NCI-H2196 treated with DMSO at 0.1 percent for 48 hours (cell line): ENCODE measurements around the gene SPOP.
"Not testable (repeated sequence)": the region's sequence is repeated elsewhere in the genome, so short reads cannot be mapped to it uniquely, and the experiment has no call there.

Source experiments
- DNase-seq: peaks from one replicate; lab custom pipeline; 2025; ENCODE audit not compliant: unreplicated experiment; lab: John Stamatoyannopoulos, UW

SPOP gene

GRCh38 chr17:49696233-49696761 lies 18.4 kb upstream of the SPOP start:
- no peak for DNase-seq

DNA sequence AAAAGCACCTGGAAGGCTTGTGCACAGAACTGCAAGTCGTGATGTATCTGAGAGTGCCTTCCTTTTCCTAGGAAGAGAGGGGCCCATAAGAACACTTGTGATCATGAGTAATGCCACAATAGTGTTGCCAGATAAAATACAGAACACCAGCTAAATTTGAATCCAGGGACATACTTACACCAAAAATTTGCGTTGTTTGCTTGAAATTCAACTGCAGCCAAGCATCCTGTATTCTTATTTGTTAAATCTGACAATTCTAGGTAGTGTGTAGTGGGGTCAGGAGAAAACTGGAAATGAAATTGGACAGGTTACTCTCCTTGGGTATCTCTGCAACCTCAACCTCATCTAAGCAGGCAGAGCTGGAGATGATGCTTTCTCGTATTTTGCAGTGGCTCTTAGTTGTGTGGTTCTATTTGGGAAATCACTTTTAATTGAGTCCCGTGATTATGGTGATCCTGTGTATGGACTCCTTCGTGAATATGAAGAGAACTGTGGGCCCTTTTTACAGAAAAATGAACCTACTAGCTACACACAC lies 17.9 kb upstream of the SPOP start:
- DNase-seq, result no peak

DNA sequence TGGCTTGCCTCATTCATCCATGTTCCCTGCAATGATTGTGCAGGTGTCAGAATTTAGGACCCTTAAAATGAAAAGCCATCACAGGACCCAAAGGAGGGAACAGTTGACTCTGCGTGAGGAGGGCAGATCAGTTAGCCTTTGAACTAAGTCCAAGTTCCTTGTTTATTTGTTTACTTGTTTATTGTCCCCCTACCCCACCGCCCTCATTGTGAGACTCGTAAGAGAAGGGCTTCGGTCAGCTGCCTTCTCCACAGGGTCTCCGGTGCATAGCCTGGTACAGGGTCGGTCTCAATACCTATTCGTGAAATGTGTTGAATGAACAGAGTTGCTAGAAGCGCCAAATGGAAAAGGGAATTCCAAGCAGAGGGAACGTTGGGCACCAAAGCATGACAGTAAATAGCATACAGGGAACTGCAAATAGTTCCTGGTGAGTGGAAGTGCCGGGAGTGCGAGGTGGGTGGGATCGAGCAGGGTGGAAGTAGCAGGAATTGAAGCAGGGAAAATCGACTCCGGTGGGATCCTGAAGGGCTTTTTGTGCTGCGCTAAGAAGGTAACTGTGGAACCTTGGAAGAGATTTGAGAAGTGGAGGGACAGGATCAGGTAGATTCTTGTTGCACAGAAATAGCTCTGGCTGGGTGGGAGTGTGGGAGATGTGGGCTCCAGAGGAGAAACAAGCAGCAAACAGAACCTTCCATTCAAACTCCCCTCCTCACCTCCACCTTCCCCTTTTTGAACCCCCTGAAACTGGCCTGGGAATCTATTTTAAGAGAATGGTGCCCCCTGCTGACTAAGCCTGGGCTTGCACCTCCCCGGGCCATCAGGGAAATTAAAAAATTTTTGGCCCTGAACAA lies 17.2 kb upstream of the SPOP start:
- peak; percentile 46 for DNase-seq

DNA sequence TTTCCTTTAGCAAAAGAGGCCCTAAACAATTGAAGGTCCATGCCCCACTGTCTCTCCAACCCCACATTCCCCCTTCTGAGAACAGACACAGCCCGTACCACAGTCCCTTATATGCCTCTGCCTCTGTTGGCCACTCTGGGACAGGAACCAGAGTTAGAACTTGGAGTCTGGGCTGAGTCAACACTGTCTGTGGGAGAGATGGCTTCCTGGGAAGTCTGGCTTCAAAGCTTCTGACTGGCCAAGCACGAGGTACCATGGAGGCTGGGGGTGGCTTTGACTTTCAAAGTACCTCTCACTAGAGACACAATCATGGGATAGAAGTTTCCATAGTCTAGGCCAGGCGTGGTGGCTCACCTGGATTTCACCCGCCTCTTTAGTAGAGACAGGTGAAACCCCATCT lies 14.9 kb upstream of the SPOP start:
- DNase-seq, result no peak

DNA sequence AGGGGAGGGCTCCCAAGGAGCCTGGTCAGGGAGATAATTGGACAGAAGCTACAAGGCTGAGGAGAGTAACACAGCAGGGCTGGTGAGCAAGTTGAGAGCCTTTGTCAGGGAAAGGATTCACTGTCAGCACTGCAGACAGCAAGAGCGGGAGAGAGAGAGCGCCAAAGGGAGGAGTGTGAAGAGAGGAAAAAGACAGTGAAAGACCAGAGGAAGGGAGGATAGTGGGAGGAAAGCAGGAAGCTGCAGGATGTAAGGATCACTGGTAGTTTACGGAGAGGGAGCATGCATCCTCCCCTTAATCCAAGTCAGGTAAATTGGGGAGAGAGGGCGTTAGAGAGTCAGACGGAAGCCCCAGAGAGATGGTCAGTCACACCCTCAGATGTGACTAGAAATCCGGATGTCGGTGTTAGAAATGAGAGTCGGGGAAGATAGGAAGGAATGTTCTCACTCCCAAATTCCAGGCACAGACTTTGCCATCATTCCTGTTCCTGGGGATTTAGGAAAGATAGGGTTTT lies 13.8 kb upstream of the SPOP start:
- DNase-seq, result no peak

- DNase-seq, result no peak
Observed at GRCh38 chr17:49691086-49691676, 13.3 kb upstream of the SPOP start.

DNA sequence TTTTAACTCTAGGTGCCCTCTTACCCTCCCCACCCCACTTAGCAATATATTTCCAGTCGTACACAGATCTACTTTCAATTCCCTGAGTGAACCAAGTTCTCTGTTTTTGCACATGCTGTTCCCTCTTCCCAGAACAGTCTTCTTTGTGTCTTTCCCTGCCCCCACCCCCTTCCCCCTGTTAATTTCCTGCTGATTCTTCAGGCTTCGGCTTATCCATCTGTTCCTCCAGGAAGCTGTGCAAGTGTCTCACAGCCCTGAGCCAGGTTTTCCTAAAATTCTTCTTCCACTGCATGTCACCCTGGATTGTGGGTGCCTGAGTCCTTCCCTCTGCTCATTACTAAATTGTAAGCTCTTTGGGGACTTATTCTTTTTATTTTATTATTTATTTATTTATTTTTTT lies 12.4 kb upstream of the SPOP start:
- DNase-seq, result no peak

DNA sequence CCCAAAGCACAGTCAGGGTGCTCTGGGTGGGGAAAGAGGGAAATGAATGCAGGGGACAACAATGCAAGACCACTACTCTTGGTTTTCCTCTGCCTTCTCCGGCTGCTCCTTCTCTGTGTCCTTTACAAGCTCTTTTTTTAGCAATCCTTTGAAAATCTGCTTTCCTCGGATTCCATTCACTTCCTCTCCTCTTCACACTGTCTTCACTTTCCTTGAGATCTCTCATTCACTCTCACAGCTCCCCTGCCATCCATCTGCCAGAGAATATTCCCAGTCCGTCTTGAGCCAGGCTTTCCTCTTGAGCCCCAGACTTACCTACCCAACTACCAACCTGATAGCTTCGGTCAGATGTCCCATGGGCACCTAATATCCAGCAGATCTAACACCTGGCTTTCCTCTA lies 11.0 kb upstream of the SPOP start:
- no peak for DNase-seq

DNA sequence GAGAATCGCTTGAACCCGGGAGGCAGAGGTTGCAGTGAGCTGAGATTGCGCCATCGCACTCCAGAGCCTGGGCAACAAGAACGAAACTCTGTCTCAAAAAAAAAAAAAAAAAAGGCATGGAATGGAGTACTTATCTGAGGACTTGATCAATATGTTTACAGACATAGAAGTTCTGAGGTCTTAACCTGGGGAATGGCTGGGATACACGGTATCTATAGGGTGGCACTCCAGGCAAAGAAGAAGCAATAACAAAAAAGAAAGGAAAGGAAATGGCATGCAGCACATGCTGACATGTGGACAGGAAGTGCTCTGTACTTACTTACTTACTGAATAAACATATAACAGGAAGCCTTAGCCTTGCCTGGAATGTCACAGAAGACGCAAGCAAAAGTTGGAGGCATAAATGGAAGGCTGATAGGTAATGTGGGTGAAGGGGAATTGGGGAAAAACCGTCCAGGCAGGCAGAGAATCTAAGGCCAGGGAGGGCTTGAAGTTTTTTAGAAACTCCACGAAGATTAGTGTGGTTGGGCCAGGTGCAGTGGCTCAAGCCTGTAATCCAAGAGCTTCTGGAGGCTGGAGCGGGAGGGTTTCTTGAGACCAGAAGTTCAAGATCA lies 10.1 kb upstream of the SPOP start:
- no peak for DNase-seq

GRCh38 chr17:49681106-49681979 lies 3.4 kb upstream of the SPOP start:
- no peak for DNase-seq

DNA sequence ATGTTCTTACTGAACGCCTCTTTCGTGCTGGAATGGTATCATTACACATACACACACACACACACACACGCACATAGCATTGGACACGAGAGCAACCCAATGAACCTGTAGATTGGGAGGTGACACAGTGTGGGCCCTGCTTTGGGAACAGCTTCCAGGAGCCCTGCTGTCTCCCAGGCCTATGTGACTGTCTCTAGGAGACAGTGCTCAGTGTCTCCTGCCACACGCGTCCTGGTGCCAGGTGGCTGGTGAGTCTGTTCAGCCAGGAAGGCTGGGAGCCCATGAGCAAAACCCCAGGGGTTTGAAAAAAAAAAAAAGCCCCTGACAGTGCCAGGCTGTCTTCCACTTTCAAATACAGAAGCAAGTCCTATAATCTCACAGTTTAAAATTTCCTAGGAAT lies 2.4 kb upstream of the SPOP start:
- no peak for DNase-seq

GRCh38 chr17:49677134-49677932 lies 564 bp downstream of the SPOP start:
- peak; percentile 72 for DNase-seq

DNA sequence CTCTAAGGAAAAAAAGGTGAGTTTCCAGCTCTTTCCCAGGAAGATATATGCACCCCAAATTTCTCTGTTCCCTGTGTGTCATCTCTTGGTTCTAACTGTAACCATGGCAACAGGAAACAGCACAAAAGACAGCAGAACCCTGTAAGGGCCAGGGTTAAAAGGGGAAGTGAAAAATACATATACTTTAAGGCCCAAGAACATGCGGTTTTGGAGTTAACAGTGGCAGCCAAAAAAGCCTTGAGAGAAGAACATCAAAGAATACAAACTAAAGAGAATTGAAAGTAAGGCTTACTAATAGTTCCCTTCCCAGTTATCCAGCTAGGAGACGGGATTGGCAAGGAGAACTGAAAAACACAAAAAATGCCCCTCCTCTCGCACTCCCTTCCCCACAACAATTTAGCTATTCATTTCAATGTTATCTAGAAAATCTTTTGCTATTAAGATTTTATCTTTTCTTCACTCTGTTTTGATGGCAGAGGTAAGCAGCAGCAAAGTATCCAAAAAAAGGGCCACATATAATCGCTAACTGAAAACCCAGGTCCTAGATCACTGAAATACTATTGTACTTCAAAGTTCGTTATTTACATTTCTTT lies 1.5 kb downstream of the SPOP start:
- DNase-seq, result no peak

- no peak for DNase-seq
Observed at GRCh38 chr17:49674507-49674906, 3.4 kb downstream of the SPOP start.

DNA sequence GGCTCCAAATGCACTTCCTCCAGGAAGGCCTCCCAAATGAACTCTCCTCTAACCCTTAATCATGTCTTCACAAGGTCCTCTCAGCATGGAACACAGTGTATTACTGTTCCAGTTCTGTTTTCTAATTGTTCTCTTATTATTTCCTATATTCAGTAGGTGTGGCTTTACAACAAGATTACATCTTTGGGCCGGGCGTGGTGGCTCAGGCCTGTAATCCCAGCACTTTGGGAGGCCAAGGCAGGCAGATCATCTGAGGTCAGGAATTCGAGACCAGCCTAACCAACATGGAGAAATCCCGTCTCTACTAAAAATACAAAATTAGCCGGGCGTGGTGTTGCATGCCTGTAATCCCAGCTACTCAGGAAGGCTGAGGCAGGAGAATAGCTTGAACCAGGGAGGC lies 4.2 kb downstream of the SPOP start:
- not testable (repeated sequence) for DNase-seq

- DNase-seq, result no peak
Observed at GRCh38 chr17:49670641-49671040, 7.3 kb downstream of the SPOP start.

GRCh38 chr17:49670002-49670401 lies 7.9 kb downstream of the SPOP start:
- DNase-seq, result no peak

- no peak for DNase-seq
Observed at GRCh38 chr17:49667854-49668253, 10.0 kb downstream of the SPOP start.

DNA sequence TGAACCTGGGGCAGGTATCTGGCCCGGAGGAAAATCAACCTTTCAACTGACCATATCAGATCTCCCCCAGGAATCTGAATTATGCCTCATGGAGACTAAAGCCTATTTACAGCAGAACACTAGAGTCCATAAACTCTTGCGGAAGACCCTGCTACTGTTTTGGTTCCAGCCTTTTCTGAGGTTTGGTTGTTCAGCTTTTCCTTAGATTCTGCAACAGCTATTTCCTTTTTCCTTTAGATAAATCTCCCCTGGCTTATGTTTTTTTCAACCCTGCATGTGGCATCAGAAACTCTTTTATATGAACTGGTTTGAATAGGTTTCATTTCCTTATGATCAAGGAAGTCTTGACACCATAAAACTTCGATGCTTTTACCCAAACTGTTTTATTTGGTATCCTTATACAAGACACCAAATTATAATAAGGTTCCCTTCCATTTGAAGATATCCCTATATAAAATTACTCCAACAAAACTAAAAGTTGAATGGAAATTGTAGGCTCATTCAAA lies 13.1 kb downstream of the SPOP start:
- no peak for DNase-seq
